Kidney epithelial cell (primary cell): ENCODE data around the gene SNRK. TPM values are rescaled to one million over a fixed set of nuclear protein-coding genes. Genes with fewer than 3 reads are reported as not detected.
A peak's percentile ranks its signal among the peaks of the same experiment; 100 is the strongest.

Experiments
- DNase-seq: peaks from one replicate; pipeline ENCODE4 v3.0.0-alpha.2; 2010; ENCODE audit warnings: low read depth
- H3K27me3 ChIP-seq: 2 replicates; pipeline ENCODE4 v1.6.0; 2011; ENCODE audit warnings: low read length; ENCODE audit not compliant: control insufficient read depth, insufficient read depth
- H3K36me3 ChIP-seq: 2 replicates; pipeline ENCODE4 v1.5.1; 2011; ENCODE audit warnings: low read length; ENCODE audit not compliant: control insufficient read depth, insufficient read depth
- H3K4me3 ChIP-seq: 2 replicates; pipeline ENCODE4 v1.5.1; 2011; ENCODE audit warnings: low read depth, mild to moderate bottlenecking, control low read depth, low read length
- CTCF ChIP-seq: IDR thresholded peaks from 2 replicates; pipeline ENCODE4 v1.5.1; 2011; ENCODE audit warnings: mild to moderate bottlenecking, moderate library complexity, low read length, control low read depth, inconsistent platforms; ENCODE audit not compliant: insufficient read depth, poor library complexity, severe bottlenecking
- total RNA-seq: library from RNA; depleted of rRNA; stranded (reverse); fragments of >200 nt; gene quantifications from 2 replicates; pipeline ENCODE4 v1.2.3, GENCODE V29; 2015

SNRK gene
- total RNA-seq, 1 donor from 2014 or later, result 25.0 TPM

GRCh38 chr3:43379343-43379742 lies 93.0 kb downstream of the SNRK start:
- no peak for TF ChIP-seq CTCF
- H3K4me3 ChIP-seq, result no peak overlapping the region
- no peaks in the 10 kb centered on the region for H3K27me3 ChIP-seq
- DNase-seq, result no peak
- H3K36me3 ChIP-seq, result no peaks in the 10 kb centered on the region

- TF ChIP-seq CTCF, result no peak
- Histone ChIP-seq H3K27me3 (no peaks in the 10 kb centered on the region), H3K36me3 (no peaks in the 10 kb centered on the region), H3K4me3 (no peak overlapping the region)
- DNase-seq, result no peak
Observed at GRCh38 chr3:43388175-43388574, 101.8 kb downstream of the SNRK start.

- TF ChIP-seq CTCF, result no peak
- no peaks in the 10 kb centered on the region for H3K36me3 ChIP-seq
- no peak overlapping the region for H3K4me3 ChIP-seq
Observed at GRCh38 chr3:43388915-43389314, 102.6 kb downstream of the SNRK start.

GRCh38 chr3:43389388-43390254 lies 103.3 kb downstream of the SNRK start:
- peak; percentile 23 for DNase-seq
- Histone ChIP-seq H3K36me3 (no peaks in the 10 kb centered on the region), H3K4me3 (no peak overlapping the region), H3K27me3 (no peaks in the 10 kb centered on the region)
- no peak for TF ChIP-seq CTCF

More at GRCh38 chr3:43388915-43389314, 102.6 kb downstream of the SNRK start:
- no peak for DNase-seq
- H3K27me3 ChIP-seq, result no peaks in the 10 kb centered on the region

GRCh38 chr3:43390255-43390588 lies 103.9 kb downstream of the SNRK start:
- Histone ChIP-seq H3K27me3 (no peaks in the 10 kb centered on the region), H3K4me3 (no peak overlapping the region), H3K36me3 (no peaks in the 10 kb centered on the region)
- TF ChIP-seq CTCF, result no peak
- no peak for DNase-seq

- no peak for TF ChIP-seq CTCF
- Histone ChIP-seq H3K27me3 (no peaks in the 10 kb centered on the region), H3K36me3 (no peaks in the 10 kb centered on the region), H3K4me3 (no peak overlapping the region)
- DNase-seq, result no peak
Observed at GRCh38 chr3:43391621-43392020, 105.3 kb downstream of the SNRK start.
